ENCODE results near the gene VPS41. TPM values are rescaled to one million over a fixed set of nuclear protein-coding genes. Genes with fewer than 3 reads are reported as not detected.
A peak's percentile ranks its signal among the peaks of the same experiment; 100 is the strongest.

VPS41 gene
- total RNA-seq, 1 donor from 2014 or later, result 95.5 TPM

DNA sequence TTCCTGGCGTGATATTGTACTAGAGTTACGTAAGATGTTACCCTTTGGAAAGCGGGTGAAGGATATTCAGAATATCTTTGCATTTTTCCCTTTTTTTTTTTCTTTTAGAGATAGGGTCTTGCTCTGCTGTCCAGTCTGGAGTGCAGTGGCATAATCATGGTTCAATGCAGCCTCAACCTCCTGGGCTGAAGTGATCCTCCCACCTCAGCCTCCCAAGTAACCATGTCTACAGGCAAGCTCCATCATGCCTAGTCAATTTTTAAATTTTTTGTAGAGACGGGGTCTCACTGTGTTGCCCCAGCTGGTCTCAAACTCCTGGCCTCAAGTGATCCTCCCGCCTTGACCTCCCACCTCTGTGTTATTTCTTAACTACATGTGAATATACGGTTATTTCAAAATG, 18.4 kb downstream of the VPS41 start:
- H3K9me3 Mint-ChIP-seq, result peaks cover 17% of the 10 kb centered on the region
- DNase-seq (ENCODE audit: extremely low spot score, unreplicated experiment), result no peak
- no peak overlapping the region for H3K4me3 Mint-ChIP-seq
- H3K27me3 Mint-ChIP-seq, result no peaks in the 10 kb centered on the region
- H3K4me1 Mint-ChIP-seq (ENCODE audit: unreplicated experiment), result no peaks in the 10 kb centered on the region
- H3K27ac Mint-ChIP-seq, result no peak overlapping the region
- H3K36me3 Mint-ChIP-seq, result peaks cover 44% of the 10 kb centered on the region
- TF ChIP-seq, protein P1, sequence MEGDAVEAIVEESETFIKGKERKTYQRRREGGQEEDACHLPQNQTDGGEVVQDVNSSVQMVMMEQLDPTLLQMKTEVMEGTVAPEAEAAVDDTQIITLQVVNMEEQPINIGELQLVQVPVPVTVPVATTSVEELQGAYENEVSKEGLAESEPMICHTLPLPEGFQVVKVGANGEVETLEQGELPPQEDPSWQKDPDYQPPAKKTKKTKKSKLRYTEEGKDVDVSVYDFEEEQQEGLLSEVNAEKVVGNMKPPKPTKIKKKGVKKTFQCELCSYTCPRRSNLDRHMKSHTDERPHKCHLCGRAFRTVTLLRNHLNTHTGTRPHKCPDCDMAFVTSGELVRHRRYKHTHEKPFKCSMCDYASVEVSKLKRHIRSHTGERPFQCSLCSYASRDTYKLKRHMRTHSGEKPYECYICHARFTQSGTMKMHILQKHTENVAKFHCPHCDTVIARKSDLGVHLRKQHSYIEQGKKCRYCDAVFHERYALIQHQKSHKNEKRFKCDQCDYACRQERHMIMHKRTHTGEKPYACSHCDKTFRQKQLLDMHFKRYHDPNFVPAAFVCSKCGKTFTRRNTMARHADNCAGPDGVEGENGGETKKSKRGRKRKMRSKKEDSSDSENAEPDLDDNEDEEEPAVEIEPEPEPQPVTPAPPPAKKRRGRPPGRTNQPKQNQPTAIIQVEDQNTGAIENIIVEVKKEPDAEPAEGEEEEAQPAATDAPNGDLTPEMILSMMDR (conservative IDR thresholded peaks at IDR 0.05), result no peak

DNA sequence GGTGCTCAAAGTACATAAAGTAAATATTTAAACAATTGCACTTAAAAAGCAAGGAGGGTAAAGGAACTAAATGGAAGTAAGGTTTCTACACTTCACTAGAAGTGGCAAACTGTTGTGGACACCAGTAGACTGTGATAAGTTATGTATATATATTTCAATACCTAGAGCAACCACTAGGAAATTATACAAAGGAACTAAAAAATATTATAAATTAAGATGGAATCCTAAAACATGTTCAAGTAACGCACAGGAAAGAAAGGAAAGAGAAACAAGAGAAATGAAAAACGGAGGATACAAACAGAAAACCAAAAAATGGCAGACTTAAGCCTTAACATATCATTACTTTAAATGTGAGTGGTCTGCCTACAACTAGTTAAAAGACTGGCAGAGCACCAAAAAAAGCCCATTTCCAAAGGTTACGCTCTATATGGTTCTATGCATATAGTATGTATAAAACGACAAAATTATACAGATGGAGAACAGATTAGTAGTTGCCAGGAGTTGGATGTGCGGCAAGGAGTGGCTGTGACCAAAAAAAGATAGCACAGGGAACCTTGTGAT, 19.0 kb downstream of the VPS41 start:
- Mint-ChIP-seq H3K4me3 (no peak overlapping the region), H3K9me3 (peaks cover 17% of the 10 kb centered on the region), H3K4me1 (ENCODE audit: unreplicated experiment) (no peaks in the 10 kb centered on the region), H3K36me3 (peaks cover 44% of the 10 kb centered on the region), H3K27me3 (no peaks in the 10 kb centered on the region), H3K27ac (no peak overlapping the region)
- TF ChIP-seq, protein P1 (conservative IDR thresholded peaks at IDR 0.05), result peak; percentile 73
- DNase-seq (ENCODE audit: extremely low spot score, unreplicated experiment), result no peak

DNA sequence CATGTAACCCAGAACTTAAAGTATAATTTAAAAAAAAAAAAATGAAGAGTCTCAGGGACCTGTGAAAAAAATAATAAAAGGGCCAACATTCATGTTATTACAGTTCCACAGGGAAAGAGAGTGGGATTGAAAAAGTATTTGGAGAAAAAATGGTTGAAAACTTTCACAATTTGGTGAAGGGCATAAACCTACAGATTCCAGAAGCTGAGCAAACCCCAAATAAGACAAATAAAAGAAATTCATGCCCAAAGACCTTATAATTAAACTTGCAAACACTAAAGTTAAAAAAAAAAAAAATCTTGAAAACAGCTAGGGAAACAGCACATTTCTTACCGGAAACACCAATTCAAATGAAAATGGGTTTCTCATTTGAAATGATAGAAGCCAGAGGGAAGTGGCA, 19.9 kb downstream of the VPS41 start:
- H3K27ac Mint-ChIP-seq, result no peak overlapping the region
- H3K4me3 Mint-ChIP-seq, result no peak overlapping the region
- no peaks in the 10 kb centered on the region for H3K27me3 Mint-ChIP-seq
- no peaks in the 10 kb centered on the region for H3K4me1 Mint-ChIP-seq (ENCODE audit: unreplicated experiment)
- DNase-seq (ENCODE audit: extremely low spot score, unreplicated experiment), result no peak
- peaks cover 47% of the 10 kb centered on the region for H3K36me3 Mint-ChIP-seq
- TF ChIP-seq, protein P1 (conservative IDR thresholded peaks at IDR 0.05), result no peak
- H3K9me3 Mint-ChIP-seq, result peaks cover 17% of the 10 kb centered on the region

DNA sequence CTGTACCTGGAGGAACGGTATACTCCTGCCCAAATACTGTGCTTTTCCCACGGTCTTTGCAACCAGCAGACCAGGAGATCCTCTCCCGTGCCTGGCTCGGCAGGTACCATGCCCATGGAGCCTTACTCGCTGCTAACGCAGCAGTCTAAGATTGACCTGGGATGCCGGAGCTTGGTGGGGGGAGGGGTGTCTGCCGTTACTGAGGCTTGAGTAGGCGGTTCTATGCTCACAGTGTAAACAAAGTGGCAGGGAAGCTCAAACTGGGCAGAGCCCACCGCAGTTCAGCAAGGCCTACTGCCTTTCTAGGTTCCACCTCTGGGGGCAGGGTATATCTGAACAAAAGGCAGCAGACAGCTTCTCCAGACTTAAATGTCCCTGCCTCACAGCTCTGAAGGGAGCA, 22.7 kb downstream of the VPS41 start:
- Mint-ChIP-seq H3K4me3 (no peak overlapping the region), H3K27ac (no peak overlapping the region), H3K36me3 (peaks cover 35% of the 10 kb centered on the region), H3K9me3 (peaks cover 10% of the 10 kb centered on the region), H3K27me3 (no peaks in the 10 kb centered on the region), H3K4me1 (ENCODE audit: unreplicated experiment) (no peaks in the 10 kb centered on the region)
- no peak for DNase-seq (ENCODE audit: extremely low spot score, unreplicated experiment)
- TF ChIP-seq, protein P1 (conservative IDR thresholded peaks at IDR 0.05), result no peak

DNA sequence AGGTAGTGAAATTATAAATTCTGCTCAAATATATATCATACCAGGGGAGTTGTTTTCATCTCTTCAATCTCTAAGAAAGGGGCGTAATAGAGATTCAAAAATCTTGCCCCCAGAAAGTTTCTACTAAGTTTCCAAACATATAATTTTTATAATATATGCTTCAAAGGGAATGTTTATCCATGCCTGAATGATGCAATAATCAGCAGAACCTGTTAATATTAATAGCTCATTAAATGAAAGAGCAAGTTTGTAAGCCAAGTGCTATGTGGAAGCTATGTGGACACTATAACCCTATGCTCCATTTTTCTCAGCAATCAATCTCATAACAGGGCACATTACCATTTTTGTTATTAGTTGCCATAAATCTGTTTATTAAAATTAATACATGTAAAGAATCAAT, 25.3 kb downstream of the VPS41 start:
- DNase-seq (ENCODE audit: extremely low spot score, unreplicated experiment), result no peak
- H3K4me1 Mint-ChIP-seq (ENCODE audit: unreplicated experiment), result no peaks in the 10 kb centered on the region
- H3K9me3 Mint-ChIP-seq, result peaks cover 4% of the 10 kb centered on the region
- no peak overlapping the region for H3K4me3 Mint-ChIP-seq
- TF ChIP-seq, protein P1 (conservative IDR thresholded peaks at IDR 0.05), result no peak
- no peaks in the 10 kb centered on the region for H3K27me3 Mint-ChIP-seq
- no peak overlapping the region for H3K27ac Mint-ChIP-seq
- peaks cover 32% of the 10 kb centered on the region for H3K36me3 Mint-ChIP-seq

All from type B pancreatic cell (in vitro differentiated cells).